Left cardiac atrium (tissue), 4 donors: ENCODE measurements around the gene CDCA3. TPM values are rescaled to one million over a fixed set of nuclear protein-coding genes. Genes with fewer than 3 reads are reported as not detected.

ENCODE experiments used
- ATAC-seq, 2 donors: fragments of 200-7000 bp; cut with Tn5 transposase; one replicate each; pipeline ENCODE4 v1.9.1; 2020; ENCODE audit warnings: mild to moderate bottlenecking in 2 of 2, moderate library complexity in 2 of 2
- DNase-seq: peaks from one replicate; pipeline ENCODE4 v3.0.0-alpha.2; 2020
- intact Hi-C, 2 donors: fragments of 100-400 bp; cut with DNase I; formaldehyde crosslinking; loops; one replicate each; pipeline versions ENCODE4 v1.14.1 to v1.15.1; 2022 to 2023
- total RNA-seq, 2 donors: library from RNA; stranded (reverse); fragmentation: NEBNext Ultra II Directional; extraction: Animal tissue kit (Norgen Biotek cat#: 25700); gene quantifications; one replicate each; pipeline ENCODE4 v1.2.1, GENCODE V29; 2021
- donor health status: DM: no; HTN: yes; CAD: no.
- donor health status: DM: no; HTN: yes; CAD: no; lungs with severe emphysema.
- donor health status: DM: yes; HTN: yes; CAD: no.
- donor health status: Dilated cardiomyopathy.

CDCA3 gene
- total RNA-seq, 2 donors from 2014 or later = 0.82 TPM; not detected in 1

GRCh38 chr12:6860942-6861341, 9.9 kb upstream of the CDCA3 start:
- DNase-seq = no peak
- intact Hi-C loops = no loop called here
- ATAC-seq = no peak

- DNase-seq (no peak), ATAC-seq (no peak)
- intact Hi-C loops = no loop called here
Measured at GRCh38 chr12:6860116-6860515, 9.0 kb upstream of the CDCA3 start.

- DNase-seq (no peak), ATAC-seq (no peak)
- intact Hi-C loops = no loop called here
Measured at GRCh38 chr12:6858799-6859198, 7.7 kb upstream of the CDCA3 start.

GRCh38 chr12:6855322-6855721, 4.2 kb upstream of the CDCA3 start:
- intact Hi-C loops = no loop called here
- DNase-seq = no peak
- no peak for ATAC-seq

GRCh38 chr12:6854036-6854435, 3.0 kb upstream of the CDCA3 start:
- ATAC-seq = no peak
- intact Hi-C loops = no loop called here
- DNase-seq = no peak

GRCh38 chr12:6853626-6854025, 2.5 kb upstream of the CDCA3 start:
- DNase-seq = no peak
- no peak for ATAC-seq
- intact Hi-C loops = no loop called here

- peak in 1 of 2 donors; percentile 0 for ATAC-seq
- intact Hi-C loops = no loop called here
- DNase-seq = peak; percentile 56
Measured at GRCh38 chr12:6852651-6853354, 1.7 kb upstream of the CDCA3 start.

- intact Hi-C loops = no loop called here
- peak; percentile 91 to 93 for ATAC-seq
- DNase-seq = peak; percentile 99
Measured at GRCh38 chr12:6851921-6852650, 1.0 kb upstream of the CDCA3 start, which contains the start of gene USP5. TSS of gene USP5 (plus strand) at chr12:6852150. CDS start at chr12:6852180, 30 bp downstream.

GRCh38 chr12:6850796-6851152, 312 bp downstream of the CDCA3 start:
- ATAC-seq (no peak), DNase-seq (no peak)
- intact Hi-C loops = no loop called here

- no peak for ATAC-seq
- intact Hi-C loops = no loop called here
Measured at GRCh38 chr12:6849976-6850560, 1.0 kb downstream of the CDCA3 start.

GRCh38 chr12:6849427-6849826, 1.7 kb downstream of the CDCA3 start:
- ATAC-seq = no peak
- no peak for DNase-seq
- intact Hi-C loops = no loop called here

More at GRCh38 chr12:6849976-6850560, 1.0 kb downstream of the CDCA3 start:
- no peak for DNase-seq

GRCh38 chr12:6847676-6848075, 3.4 kb downstream of the CDCA3 start:
- ATAC-seq = no peak
- DNase-seq = no peak
- intact Hi-C loops = no loop called here

GRCh38 chr12:6846316-6846869, 4.7 kb downstream of the CDCA3 start:
- ATAC-seq = no peak
- intact Hi-C loops = no loop called here
- DNase-seq = no peak

- ATAC-seq (no peak), DNase-seq (no peak)
- intact Hi-C loops = no loop called here
Measured at GRCh38 chr12:6845395-6845794, 5.7 kb downstream of the CDCA3 start.

GRCh38 chr12:6843118-6843902, 7.8 kb downstream of the CDCA3 start:
- ATAC-seq (no peak), DNase-seq (no peak)
- intact Hi-C loops = no loop called here

GRCh38 chr12:6842075-6842474, 9.0 kb downstream of the CDCA3 start:
- intact Hi-C loops = no loop called here
- no peak for ATAC-seq

GRCh38 chr12:6840761-6841515, 10.1 kb downstream of the CDCA3 start, which contains the start of gene GNB3:
TSS of gene GNB3 (plus strand) at chr12:6840925. CDS start at chr12:6841288, 363 bp downstream.
- DNase-seq = no peak
- intact Hi-C loops = no loop called here
- peak; percentile 34 to 76 for ATAC-seq

More at GRCh38 chr12:6842075-6842474, 9.0 kb downstream of the CDCA3 start:
- DNase-seq = no peak

- intact Hi-C loops = no loop called here
- DNase-seq (no peak), ATAC-seq (peak; percentile 2 to 18)
Measured at GRCh38 chr12:6840330-6840729, 10.8 kb downstream of the CDCA3 start.
